GM12801 (cell line): ENCODE measurements around the gene ZNF71.

Experiments used
- TF ChIP-seq, protein P1 (sequence below): IDR thresholded peaks from one replicate; pipeline ENCODE4 v1.5.1; 2011; ENCODE audit warnings: control low read depth; ENCODE audit not compliant: insufficient read length; ENCODE audit errors: extremely low read depth

The ZNF71 gene

DNA sequence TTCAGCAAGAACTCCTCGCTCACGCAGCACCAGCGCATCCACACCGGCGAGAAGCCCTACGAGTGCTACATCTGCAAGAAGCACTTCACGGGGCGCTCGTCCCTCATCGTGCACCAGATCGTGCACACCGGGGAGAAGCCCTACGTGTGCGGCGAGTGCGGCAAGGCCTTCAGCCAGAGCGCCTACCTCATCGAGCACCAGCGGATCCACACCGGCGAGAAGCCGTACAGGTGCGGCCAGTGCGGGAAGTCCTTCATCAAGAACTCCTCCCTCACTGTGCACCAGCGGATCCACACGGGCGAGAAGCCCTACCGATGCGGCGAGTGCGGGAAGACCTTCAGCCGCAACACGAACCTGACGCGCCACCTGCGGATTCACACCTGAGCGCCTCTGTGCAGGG lies 27.3 kb downstream of the ZNF71 start:
- TF ChIP-seq, protein P1, sequence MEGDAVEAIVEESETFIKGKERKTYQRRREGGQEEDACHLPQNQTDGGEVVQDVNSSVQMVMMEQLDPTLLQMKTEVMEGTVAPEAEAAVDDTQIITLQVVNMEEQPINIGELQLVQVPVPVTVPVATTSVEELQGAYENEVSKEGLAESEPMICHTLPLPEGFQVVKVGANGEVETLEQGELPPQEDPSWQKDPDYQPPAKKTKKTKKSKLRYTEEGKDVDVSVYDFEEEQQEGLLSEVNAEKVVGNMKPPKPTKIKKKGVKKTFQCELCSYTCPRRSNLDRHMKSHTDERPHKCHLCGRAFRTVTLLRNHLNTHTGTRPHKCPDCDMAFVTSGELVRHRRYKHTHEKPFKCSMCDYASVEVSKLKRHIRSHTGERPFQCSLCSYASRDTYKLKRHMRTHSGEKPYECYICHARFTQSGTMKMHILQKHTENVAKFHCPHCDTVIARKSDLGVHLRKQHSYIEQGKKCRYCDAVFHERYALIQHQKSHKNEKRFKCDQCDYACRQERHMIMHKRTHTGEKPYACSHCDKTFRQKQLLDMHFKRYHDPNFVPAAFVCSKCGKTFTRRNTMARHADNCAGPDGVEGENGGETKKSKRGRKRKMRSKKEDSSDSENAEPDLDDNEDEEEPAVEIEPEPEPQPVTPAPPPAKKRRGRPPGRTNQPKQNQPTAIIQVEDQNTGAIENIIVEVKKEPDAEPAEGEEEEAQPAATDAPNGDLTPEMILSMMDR = no peak

DNA sequence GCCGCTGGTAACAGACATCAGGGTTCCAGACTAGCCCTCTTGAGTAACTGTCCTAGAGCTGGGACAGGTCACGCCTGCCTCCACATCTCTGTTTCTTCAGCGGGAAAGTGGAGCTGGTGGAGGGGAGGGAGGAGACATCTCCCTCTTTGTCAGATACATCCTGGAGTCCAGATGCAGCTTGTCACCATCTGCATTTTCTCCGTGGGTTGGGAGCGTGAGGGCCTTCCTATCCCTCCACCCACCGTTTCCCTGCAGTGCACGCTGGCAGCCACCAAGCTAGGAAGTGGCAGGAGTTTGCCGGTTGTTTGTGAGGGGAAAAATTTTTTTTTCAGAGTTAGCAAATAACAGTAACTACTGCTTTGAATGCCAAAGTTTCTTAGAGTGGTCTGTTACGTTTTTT lies 27.9 kb downstream of the ZNF71 start:
- TF ChIP-seq, protein P1 = no peak

DNA sequence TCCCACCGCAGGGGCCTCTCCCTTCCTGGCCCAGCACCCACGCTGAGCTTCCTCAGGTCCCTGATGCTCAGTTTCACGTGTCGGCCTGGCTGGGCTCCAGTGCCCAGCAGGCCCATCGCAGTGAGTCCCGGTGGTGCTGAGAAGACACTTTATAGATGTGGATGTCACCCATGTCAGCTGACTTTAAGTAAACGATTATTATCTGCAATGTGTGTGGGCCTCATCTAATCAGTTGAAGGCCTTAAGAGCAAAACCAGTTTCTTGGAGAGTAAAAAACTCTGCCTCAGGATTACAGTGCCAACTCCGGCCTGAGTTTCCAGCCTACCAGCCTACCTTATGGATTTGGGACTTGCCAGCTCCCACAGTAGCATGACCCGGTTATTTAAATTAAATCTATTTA lies 30.6 kb downstream of the ZNF71 start:
- TF ChIP-seq, protein P1 = no peak

DNA sequence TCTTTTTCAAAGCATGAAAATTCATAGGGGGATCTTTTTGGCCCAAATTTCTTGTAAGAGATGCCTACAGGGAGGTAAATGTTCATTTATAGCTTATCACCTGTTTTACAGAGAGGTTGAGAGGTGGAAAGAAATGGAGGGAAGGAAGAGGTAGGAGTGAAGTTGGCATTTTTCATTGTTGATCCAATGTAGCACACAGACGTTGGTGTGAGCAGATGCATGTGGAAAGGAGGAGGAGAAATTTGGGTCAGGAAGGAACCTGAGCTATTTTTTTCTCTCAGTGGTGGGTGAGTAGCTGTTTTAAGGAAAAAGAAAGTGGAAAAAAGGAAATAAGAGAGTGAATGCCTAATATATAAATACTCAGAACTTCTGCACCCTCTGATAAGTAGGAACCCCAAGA lies 37.9 kb downstream of the ZNF71 start:
- TF ChIP-seq, protein P1 = no peak

DNA sequence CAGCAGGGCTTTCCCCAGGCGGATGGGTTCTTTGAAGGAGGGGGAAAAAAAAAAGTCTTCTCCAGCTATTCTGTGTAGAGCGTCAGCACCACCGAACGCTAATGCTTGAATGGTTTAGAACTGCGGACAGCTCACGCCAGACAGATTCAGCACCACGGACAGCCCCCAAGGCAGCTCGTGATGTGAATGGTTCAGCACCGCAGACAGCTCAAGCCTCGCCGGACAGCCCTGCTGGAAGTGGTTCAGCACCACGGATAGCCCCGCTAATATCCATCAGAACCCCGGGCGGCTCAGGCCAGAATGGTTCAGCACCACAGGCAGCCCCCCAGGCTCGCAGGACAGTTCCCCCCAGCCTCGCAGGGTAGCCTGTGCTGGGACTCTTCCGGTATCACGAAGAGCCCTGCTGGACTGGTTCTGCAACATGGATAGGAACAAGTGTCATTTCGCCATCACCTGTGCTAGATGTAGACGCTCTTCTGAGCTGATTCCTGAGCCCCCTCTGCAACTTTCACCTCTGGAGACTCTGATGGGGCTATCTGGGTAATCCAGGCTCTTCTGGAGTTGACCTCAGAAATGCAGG lies 43.0 kb downstream of the ZNF71 start:
- TF ChIP-seq, protein P1 = no peak

DNA sequence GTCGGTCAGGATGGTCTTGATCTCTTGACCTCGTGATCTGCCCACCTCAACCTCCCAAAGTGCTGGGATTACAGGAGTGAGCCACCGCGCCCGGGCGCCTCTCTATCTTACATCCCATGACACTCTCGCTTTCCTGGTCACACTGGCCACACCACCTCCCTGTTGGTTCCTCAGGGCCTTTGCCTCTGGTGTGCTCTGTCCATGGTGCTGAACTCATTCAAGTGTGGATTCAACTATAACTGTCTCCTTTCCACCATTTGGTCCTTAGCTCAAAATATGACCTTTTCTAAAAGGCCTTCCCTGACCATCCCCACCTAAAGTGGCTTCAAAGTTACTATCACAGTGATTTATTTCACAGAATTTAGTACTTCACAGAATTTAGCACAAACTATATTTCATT lies 44.1 kb downstream of the ZNF71 start:
- TF ChIP-seq, protein P1 = no peak

DNA sequence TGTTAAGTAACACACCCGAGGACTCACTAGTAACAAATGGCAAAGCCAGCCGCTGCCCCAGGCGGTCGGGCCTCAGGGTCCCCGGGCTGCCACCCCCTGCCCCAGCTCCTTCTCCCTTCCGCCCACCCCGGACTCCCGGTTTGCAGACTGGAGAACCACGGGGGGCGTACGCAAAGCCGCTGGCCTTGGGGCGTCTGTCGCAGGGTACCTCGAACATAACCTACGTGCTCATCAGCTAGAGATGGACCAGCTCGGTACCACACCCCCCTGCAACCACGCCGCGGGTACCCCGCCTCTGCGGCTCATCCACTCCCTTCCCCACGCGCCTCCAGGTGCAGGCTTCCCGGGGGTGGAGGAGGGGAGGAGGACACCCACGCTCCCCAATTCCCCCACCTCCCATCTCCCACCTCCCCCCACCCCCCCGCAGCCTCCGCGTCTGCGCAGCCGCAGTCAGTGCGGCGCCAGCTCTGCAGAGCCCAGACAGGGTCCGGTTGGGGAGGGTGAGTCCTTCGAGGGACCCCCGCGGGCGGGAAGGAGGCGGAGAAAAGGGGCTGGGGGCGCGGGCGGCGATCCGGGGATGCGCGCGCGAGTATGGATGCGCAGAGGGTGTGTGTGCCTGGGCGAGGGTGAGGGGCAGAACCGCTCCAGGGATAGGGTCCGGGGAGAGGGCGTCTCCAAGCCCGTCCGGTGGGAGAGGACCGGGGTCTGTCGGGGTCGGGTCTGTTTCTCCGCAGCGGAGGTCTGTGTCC lies 47.8 kb downstream of the ZNF71 start, which contains the start of gene SMIM17:
TSS of gene SMIM17 (plus strand) at position 449 of the 749 bp plus-strand sequence. CDS start 2,509 bp downstream, outside the sequence.
- TF ChIP-seq, protein P1 = no peak
